Astrocyte of the spinal cord (primary cell): ENCODE results near the gene REEP3.

Source experiments
- DNase-seq: peaks from one replicate; pipeline ENCODE4 v3.0.0; 2011; ENCODE audit warnings: low read depth, low spot score
- H3K4me3 ChIP-seq: 2 replicates; pipeline ENCODE4 v1.5.1; 2011; ENCODE audit warnings: low read depth, mild to moderate bottlenecking, low read length, moderate library complexity
- in situ Hi-C: cut with HindIII; loops from 2 replicates; pipeline ENCODE4 v1.10.0; 2017; ENCODE audit warnings: low sequenced_read_pairs
- TF ChIP-seq, protein P1 (sequence below): IDR thresholded peaks from 2 replicates; pipeline ENCODE4 v1.5.1; 2012; ENCODE audit warnings: low read depth, mild to moderate bottlenecking, low read length, inconsistent platforms

The REEP3 gene

DNA sequence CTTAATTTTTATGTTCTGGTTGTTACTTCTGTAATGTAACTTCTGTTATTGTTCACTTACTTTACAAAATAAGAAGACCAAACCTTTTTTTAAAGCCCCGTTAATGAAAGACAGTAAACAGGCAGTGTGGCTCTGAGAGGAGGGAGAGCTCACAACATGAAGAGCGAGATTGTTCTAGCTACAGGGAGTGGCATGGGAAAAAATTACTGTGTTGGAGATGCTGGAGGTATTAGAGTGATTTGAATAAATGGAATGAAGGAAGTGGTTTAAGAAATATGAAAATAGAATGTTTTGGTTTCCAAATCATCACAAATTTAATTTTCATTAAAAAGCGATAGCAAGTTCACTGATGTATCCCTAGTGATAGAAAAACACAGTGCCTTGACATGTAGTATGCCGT, 31.8 kb downstream of the REEP3 start:
- DNase-seq, result peak; percentile 81
- in situ Hi-C loops, result no loop called here
- TF ChIP-seq, protein P1, sequence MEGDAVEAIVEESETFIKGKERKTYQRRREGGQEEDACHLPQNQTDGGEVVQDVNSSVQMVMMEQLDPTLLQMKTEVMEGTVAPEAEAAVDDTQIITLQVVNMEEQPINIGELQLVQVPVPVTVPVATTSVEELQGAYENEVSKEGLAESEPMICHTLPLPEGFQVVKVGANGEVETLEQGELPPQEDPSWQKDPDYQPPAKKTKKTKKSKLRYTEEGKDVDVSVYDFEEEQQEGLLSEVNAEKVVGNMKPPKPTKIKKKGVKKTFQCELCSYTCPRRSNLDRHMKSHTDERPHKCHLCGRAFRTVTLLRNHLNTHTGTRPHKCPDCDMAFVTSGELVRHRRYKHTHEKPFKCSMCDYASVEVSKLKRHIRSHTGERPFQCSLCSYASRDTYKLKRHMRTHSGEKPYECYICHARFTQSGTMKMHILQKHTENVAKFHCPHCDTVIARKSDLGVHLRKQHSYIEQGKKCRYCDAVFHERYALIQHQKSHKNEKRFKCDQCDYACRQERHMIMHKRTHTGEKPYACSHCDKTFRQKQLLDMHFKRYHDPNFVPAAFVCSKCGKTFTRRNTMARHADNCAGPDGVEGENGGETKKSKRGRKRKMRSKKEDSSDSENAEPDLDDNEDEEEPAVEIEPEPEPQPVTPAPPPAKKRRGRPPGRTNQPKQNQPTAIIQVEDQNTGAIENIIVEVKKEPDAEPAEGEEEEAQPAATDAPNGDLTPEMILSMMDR, result no peak
- H3K4me3 ChIP-seq, result no peak overlapping the region

DNA sequence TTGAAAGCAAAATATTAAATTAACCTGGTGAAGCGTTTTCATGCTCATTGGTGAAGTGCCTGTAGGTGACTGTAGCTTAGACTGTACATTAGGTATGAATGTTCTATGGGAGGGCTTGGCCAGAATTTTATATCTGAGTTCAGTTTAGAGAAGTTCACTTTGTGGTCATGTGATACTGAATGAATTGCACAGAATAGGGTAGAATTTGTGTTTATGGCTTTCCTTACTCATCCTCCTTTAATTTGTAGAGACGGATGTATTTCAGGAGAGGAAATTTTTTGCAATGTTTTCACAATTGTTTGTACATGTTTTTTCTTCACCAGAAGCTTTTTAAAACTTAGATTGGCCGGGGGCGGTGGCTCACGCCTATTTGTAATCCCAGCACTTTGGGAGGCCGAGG, 32.3 kb downstream of the REEP3 start:
- H3K4me3 ChIP-seq, result no peak overlapping the region
- no peak for DNase-seq
- in situ Hi-C loops, result no loop called here
- TF ChIP-seq, protein P1, result no peak

DNA sequence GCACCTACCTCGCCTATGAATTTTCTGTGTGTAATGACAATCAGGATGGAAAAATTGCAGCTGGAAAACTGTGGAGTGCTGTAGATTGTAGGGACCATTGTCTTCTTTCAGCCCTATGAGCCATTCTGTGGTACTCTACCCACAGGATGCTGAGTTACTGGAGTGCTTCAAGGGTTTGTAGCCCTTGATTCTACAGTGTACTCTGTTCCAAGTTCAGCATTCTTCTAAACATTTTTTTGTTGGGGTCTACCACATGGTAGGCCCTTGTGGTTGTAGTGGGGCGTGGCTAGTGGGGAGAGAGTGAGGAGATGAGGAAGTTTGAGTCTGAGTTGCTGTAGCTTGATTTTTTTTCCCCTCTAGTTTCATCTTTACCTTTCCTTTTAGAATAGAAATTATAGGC, 33.5 kb downstream of the REEP3 start:
- no peak overlapping the region for H3K4me3 ChIP-seq
- in situ Hi-C loops, result no loop called here
- TF ChIP-seq, protein P1, result no peak
- peak; percentile 97 for DNase-seq

DNA sequence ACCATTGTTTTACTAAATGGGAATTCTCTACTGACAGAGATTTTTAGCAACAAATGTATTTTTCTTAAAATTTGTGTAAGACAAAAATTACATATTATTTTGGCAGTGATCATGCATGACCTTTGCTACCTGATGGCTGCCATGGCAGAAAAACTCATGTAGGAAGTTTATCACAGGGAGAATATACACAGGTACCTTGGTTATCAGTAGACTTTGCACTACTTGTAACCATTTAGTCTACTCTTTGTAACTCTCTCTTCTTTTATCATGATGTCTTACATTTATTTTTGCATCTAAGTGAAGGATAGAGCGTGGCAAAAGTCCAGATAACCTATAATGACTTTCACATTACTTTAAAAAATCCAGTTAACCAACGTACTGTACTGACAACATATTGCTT, 34.1 kb downstream of the REEP3 start:
- TF ChIP-seq, protein P1, result no peak
- in situ Hi-C loops, result no loop called here
- H3K4me3 ChIP-seq, result no peak overlapping the region
- no peak for DNase-seq

DNA sequence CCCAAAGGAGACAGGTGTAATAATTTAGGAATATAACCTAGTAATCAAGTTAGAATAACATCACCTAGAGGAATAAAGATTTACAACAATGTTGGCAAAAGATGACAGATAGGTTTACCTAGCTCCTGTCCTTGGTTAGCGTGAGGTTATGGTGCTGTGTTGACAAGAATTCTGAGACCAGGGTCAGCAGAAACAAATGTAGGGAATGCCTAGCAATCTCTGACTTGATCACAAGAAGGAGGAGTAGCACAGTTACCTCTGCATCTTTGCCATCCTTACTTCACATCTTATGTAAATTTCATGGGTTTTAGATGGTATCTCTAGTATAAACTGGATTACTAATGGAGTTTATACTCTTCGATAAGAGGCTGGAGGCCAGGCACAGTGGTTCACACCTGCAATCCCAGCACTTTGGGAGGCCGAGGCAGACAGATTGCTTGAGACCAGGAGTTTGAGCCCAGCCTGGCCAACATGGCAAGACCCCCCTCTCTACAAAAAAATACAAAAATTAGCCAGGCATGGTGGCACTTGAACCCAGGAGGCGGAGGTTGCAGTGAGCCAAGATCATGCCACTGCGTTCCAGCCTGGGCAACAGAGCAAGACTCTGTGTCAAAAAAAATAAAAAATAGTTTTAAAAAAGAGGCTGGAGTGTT, 37.1 kb downstream of the REEP3 start:
- TF ChIP-seq, protein P1, result no peak
- no peak for DNase-seq

DNA sequence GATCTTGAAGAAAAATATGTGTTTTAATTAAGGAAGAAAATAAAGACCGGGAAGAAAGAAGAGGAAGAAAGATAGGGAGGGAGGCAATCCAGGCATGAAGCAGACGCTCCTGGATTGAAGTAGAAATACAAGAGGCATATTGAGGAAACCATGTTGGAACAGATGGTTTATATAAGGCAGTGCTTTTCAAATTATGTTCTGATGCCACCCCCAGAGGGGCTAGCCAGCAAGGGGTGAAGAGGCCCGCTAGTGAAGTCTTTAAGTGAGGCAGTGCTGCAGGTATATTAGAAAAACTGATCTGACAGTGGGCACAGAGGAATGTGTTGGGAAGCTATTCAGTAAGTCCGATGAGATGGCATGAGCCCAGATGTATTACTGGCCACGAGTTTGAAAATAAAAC, 40.1 kb downstream of the REEP3 start:
- no peak for DNase-seq
- no peak overlapping the region for H3K4me3 ChIP-seq
- in situ Hi-C loops, result no loop called here
- TF ChIP-seq, protein P1, result no peak

More for the DNA sequence above, 37.1 kb downstream of the REEP3 start:
- no peak overlapping the region for H3K4me3 ChIP-seq
- in situ Hi-C loops, result no loop called here
